ENCODE results near the gene TTC39A.

- TF ChIP-seq POLR2AphosphoS5 (IDR thresholded peaks at IDR 0.05) (no peak), CTCF (IDR thresholded peaks at IDR 0.05) (no peak)
These were observed 19.3 kb downstream of the TTC39A start for GRCh38 chr1:51310871-51311613.
